Esophagus muscularis mucosa (tissue), 3 donors: ENCODE results near the gene ZMYND11.

Source experiments
- CTCF ChIP-seq, 3 experiments: fragments of 200-600 bp in 2 of 3; fragments of 450-650 bp in 1 of 3; sonication (generic) in 2 of 3; IDR thresholded peaks; one replicate each; pipeline ENCODE4 v1.5.1; 2017 to 2019; ENCODE audit warnings: antibody characterized with exemption in 3 of 3, mild to moderate bottlenecking in 2 of 3, moderate library complexity in 1 of 3
- POLR2A ChIP-seq: fragments of 450-650 bp; IDR thresholded peaks from one replicate; pipeline ENCODE4 v1.6.1; 2017; ENCODE audit warnings: antibody characterized with exemption, moderate library complexity, mild to moderate bottlenecking, low read depth

GRCh38 chr10:135132-135600 lies at the start of gene ZMYND11:
- no peak for TF ChIP-seq CTCF (IDR thresholded peaks at IDR 0.05)
- no peak for TF ChIP-seq POLR2A
